ENCODE results near the gene NEAT1. TPM values are rescaled to one million over a fixed set of nuclear protein-coding genes. Genes with fewer than 3 reads are reported as not detected.
A peak's percentile ranks its signal among the peaks of the same experiment; 100 is the strongest.

The NEAT1 gene
- polyA plus RNA-seq, 1 experiment = 72.3 TPM

GRCh38 chr11:65388731-65389130, 33.9 kb upstream of the NEAT1 start:
- no peaks in the 10 kb centered on the region; the same call in 1 of the 2 replicates for H3K9me3 ChIP-seq (ENCODE audit: control insufficient read depth, insufficient read depth, low read length)
- no peak for TF ChIP-seq CTCF (IDR thresholded peaks at IDR 0.05; ENCODE audit: low read depth, low read length)
- ChIA-PET POLR2A (interaction anchor here (0.6 to 1.2 kb wide), 3 partner anchors 28 to 119 kb away, joined by 3 to 4 read pairs (median 3); partner anchors contain the start of gene NEAT1), CTCF (interaction anchor here (0.5 kb wide), 1 partner anchor 44 kb away, joined by 3 read pairs; no protein-coding TSS in a partner anchor)
- no peak overlapping the region for H3K4me3 ChIP-seq (ENCODE audit: low read depth, low read length)
- DNase-seq (ENCODE audit: low read depth, low spot score) = no peak
- H3K27ac ChIP-seq (ENCODE audit: low read depth, low read length) = peak overlapping the region; percentile 47
- no peaks in the 10 kb centered on the region for H3K27me3 ChIP-seq (ENCODE audit: control insufficient read depth, insufficient read depth, low read length)

- no peak overlapping the region for H3K27ac ChIP-seq (ENCODE audit: low read depth, low read length)
- H3K27me3 ChIP-seq (ENCODE audit: control insufficient read depth, insufficient read depth, low read length) = no peaks in the 10 kb centered on the region
- TF ChIP-seq CTCF (IDR thresholded peaks at IDR 0.05; ENCODE audit: low read depth, low read length) = no peak
- CTCF ChIA-PET = interaction anchor here (0.6 to 3.2 kb wide), 2 partner anchors 26 to 41 kb away, joined by 3 to 18 read pairs; no protein-coding TSS in a partner anchor
- DNase-seq (ENCODE audit: low read depth, low spot score) = no peak
- POLR2A ChIA-PET = interaction anchor here (0.5 to 1.2 kb wide), 2 partner anchors 8 to 27 kb away, joined by 3 to 4 read pairs; no protein-coding TSS in a partner anchor
- H3K4me3 ChIP-seq (ENCODE audit: low read depth, low read length) = no peak overlapping the region
- H3K9me3 ChIP-seq (ENCODE audit: control insufficient read depth, insufficient read depth, low read length) = no peaks in the 10 kb centered on the region; the same call in 1 of the 2 replicates
These were observed 33.2 kb upstream of the NEAT1 start for GRCh38 chr11:65389294-65389980.

- H3K9me3 ChIP-seq (ENCODE audit: control insufficient read depth, insufficient read depth, low read length) = no peaks in the 10 kb centered on the region; the same call in 1 of the 2 replicates
- no peak for DNase-seq (ENCODE audit: low read depth, low spot score)
- POLR2A ChIA-PET = interaction anchor here (0.5 to 1.3 kb wide), 3 partner anchors 8 to 50 kb away, joined by 4 to 6 read pairs (median 5); partner anchors contain the start of gene NEAT1
- H3K27me3 ChIP-seq (ENCODE audit: control insufficient read depth, insufficient read depth, low read length) = no peaks in the 10 kb centered on the region
- CTCF ChIA-PET = interaction anchor here (0.6 to 3.2 kb wide), 3 partner anchors 25 to 169 kb away, joined by 3 to 18 read pairs (median 3); no protein-coding TSS in a partner anchor
- no peak for TF ChIP-seq CTCF (IDR thresholded peaks at IDR 0.05; ENCODE audit: low read depth, low read length)
- H3K27ac ChIP-seq (ENCODE audit: low read depth, low read length) = peak overlapping the region; percentile 31
- peak overlapping the region; percentile 38 for H3K4me3 ChIP-seq (ENCODE audit: low read depth, low read length)
These were observed 32.3 kb upstream of the NEAT1 start for GRCh38 chr11:65390099-65390941.

GRCh38 chr11:65390996-65391395, 31.6 kb upstream of the NEAT1 start:
- peak overlapping the region; percentile 31 for H3K27ac ChIP-seq (ENCODE audit: low read depth, low read length)
- no peak for DNase-seq (ENCODE audit: low read depth, low spot score)
- H3K27me3 ChIP-seq (ENCODE audit: control insufficient read depth, insufficient read depth, low read length) = no peaks in the 10 kb centered on the region
- ChIA-PET POLR2A (interaction anchor here (1.3 kb wide), 1 partner anchor 32 kb away, joined by 6 read pairs; the partner anchor contains the start of gene NEAT1), CTCF (interaction anchor here (0.6 to 3.2 kb wide), 2 partner anchors 25 to 168 kb away, joined by 3 to 18 read pairs; no protein-coding TSS in a partner anchor)
- TF ChIP-seq CTCF (IDR thresholded peaks at IDR 0.05; ENCODE audit: low read depth, low read length) = peak; percentile 4; the same call in 1 of the 2 replicates
- no peaks in the 10 kb centered on the region; the same call in 1 of the 2 replicates for H3K9me3 ChIP-seq (ENCODE audit: control insufficient read depth, insufficient read depth, low read length)
- H3K4me3 ChIP-seq (ENCODE audit: low read depth, low read length) = peak overlapping the region; percentile 38
